ENCODE measurements around the gene COX6A2. TPM values are rescaled to one million over a fixed set of nuclear protein-coding genes. Genes with fewer than 3 reads are reported as not detected.
A peak's percentile ranks its signal among the peaks of the same experiment; 100 is the strongest.

The COX6A2 gene
- total RNA-seq, 1 experiment from 2014 or later, result not detected

- TF ChIP-seq, protein P1, sequence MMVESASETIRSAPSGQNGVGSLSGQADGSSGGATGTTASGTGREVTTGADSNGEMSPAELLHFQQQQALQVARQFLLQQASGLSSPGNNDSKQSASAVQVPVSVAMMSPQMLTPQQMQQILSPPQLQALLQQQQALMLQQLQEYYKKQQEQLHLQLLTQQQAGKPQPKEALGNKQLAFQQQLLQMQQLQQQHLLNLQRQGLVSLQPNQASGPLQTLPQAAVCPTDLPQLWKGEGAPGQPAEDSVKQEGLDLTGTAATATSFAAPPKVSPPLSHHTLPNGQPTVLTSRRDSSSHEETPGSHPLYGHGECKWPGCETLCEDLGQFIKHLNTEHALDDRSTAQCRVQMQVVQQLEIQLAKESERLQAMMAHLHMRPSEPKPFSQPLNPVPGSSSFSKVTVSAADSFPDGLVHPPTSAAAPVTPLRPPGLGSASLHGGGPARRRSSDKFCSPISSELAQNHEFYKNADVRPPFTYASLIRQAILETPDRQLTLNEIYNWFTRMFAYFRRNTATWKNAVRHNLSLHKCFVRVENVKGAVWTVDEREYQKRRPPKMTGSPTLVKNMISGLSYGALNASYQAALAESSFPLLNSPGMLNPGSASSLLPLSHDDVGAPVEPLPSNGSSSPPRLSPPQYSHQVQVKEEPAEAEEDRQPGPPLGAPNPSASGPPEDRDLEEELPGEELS (CRISPR knock-in tag; IDR thresholded peaks at IDR 0.05), result peak; percentile 20; the same call in 1 of the 2 replicates
- no peak for TF ChIP-seq TCF7 (CRISPR knock-in tag; IDR thresholded peaks at IDR 0.05; ENCODE audit: low read depth)
- TF ChIP-seq, protein P2, sequence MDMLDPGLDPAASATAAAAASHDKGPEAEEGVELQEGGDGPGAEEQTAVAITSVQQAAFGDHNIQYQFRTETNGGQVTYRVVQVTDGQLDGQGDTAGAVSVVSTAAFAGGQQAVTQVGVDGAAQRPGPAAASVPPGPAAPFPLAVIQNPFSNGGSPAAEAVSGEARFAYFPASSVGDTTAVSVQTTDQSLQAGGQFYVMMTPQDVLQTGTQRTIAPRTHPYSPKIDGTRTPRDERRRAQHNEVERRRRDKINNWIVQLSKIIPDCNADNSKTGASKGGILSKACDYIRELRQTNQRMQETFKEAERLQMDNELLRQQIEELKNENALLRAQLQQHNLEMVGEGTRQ (CRISPR knock-in tag; IDR thresholded peaks at IDR 0.05), result peak; percentile 41; the same call in 1 of the 2 replicates
- TF ChIP-seq, protein P3, sequence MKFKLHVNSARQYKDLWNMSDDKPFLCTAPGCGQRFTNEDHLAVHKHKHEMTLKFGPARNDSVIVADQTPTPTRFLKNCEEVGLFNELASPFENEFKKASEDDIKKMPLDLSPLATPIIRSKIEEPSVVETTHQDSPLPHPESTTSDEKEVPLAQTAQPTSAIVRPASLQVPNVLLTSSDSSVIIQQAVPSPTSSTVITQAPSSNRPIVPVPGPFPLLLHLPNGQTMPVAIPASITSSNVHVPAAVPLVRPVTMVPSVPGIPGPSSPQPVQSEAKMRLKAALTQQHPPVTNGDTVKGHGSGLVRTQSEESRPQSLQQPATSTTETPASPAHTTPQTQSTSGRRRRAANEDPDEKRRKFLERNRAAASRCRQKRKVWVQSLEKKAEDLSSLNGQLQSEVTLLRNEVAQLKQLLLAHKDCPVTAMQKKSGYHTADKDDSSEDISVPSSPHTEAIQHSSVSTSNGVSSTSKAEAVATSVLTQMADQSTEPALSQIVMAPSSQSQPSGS (CRISPR knock-in tag; IDR thresholded peaks at IDR 0.05; ENCODE audit: borderline replicate concordance, low read depth), result no peak
- TF ChIP-seq RORB (CRISPR knock-in tag; IDR thresholded peaks at IDR 0.05), result no peak
These were observed 47.8 kb upstream of the COX6A2 start (continued) for GRCh38 chr16:31475946-31476302.

DNA sequence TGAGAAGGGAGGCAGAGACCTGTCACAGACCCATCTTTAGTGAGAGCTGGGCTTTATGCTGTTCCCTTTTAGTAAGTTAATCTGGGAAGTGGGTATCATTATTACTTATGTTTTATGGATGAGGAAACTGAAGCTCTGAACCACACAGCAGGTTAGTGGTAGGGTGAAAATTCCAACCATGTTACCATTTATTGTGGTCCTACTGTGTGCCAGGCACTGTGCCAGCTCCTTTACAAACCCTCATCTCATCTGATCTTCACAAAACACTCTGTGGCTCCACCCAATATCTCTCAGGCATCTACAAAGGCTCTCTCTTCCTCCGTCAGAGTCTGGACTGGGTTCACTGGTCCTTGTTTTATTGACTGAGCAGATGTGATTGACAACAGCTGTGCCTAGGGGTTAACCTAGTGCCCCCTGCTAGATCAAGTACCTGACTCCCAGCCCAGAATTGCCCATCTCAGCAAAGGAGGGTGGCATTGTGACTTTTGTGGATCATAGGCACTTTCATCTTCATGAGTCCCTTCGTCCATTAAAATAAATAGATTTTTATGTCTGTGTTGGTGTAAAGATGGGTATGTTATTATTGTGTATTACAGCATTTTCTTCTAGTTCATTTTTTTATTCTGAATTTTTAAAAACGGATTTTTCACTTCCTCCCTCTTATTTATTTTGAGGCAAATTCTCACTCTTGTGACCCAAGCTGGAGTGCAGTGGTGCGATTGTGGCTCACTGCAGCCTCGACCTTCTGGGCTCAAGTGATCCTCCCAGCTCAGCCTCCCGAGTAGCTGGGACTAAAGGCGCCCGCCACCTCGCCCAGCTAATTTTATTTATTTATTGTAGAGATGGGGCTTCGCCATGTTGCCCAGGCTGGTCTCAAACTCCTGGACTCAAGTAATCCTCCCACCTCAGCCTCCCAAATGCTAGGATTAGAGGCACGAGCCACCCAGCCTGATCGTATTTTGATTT, 46.9 kb upstream of the COX6A2 start:
- Mint-ChIP-seq H3K4me3 (no peak overlapping the region; the same call in 1 of the 2 replicates), H3K36me3 (no peaks in the 10 kb centered on the region), H3K27me3 (ENCODE audit: low read depth) (peaks cover 87% of the 10 kb centered on the region), H3K27ac (no peak overlapping the region), H3K9me3 (0 out of 2 replicates have a peak, but pooled peaks cover 5% of the 10 kb centered on the region), H3K4me1 (peaks cover 16% of the 10 kb centered on the region)
- ChIA-PET CTCF (interaction anchor here (0.8 to 13.1 kb wide), 3 partner anchors 18 to 240 kb away, joined by 3 to 221 read pairs (median 8); partner anchors contain the start of gene ARMC5), POLR2A (interaction anchor here (0.6 to 1.2 kb wide), 3 partner anchors 12 to 350 kb away, joined by 4 to 7 read pairs (median 4); no protein-coding TSS in a partner anchor)
- DNase-seq (ENCODE audit: low spot score), result no peak
- ATAC-seq, result no peak
- TF ChIP-seq, protein P4, sequence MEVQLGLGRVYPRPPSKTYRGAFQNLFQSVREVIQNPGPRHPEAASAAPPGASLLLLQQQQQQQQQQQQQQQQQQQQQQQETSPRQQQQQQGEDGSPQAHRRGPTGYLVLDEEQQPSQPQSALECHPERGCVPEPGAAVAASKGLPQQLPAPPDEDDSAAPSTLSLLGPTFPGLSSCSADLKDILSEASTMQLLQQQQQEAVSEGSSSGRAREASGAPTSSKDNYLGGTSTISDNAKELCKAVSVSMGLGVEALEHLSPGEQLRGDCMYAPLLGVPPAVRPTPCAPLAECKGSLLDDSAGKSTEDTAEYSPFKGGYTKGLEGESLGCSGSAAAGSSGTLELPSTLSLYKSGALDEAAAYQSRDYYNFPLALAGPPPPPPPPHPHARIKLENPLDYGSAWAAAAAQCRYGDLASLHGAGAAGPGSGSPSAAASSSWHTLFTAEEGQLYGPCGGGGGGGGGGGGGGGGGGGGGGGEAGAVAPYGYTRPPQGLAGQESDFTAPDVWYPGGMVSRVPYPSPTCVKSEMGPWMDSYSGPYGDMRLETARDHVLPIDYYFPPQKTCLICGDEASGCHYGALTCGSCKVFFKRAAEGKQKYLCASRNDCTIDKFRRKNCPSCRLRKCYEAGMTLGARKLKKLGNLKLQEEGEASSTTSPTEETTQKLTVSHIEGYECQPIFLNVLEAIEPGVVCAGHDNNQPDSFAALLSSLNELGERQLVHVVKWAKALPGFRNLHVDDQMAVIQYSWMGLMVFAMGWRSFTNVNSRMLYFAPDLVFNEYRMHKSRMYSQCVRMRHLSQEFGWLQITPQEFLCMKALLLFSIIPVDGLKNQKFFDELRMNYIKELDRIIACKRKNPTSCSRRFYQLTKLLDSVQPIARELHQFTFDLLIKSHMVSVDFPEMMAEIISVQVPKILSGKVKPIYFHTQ (CRISPR knock-in tag; IDR thresholded peaks at IDR 0.05), result no peak
- TF ChIP-seq SOX15 (CRISPR knock-in tag; IDR thresholded peaks at IDR 0.05) (no peak), TP53 (CRISPR knock-in tag; IDR thresholded peaks at IDR 0.05) (no peak), GTF2I (CRISPR knock-in tag; conservative IDR thresholded peaks at IDR 0.05) (no peak), RELA (CRISPR knock-in tag; IDR thresholded peaks at IDR 0.05; ENCODE audit: borderline replicate concordance) (no peak)

DNA sequence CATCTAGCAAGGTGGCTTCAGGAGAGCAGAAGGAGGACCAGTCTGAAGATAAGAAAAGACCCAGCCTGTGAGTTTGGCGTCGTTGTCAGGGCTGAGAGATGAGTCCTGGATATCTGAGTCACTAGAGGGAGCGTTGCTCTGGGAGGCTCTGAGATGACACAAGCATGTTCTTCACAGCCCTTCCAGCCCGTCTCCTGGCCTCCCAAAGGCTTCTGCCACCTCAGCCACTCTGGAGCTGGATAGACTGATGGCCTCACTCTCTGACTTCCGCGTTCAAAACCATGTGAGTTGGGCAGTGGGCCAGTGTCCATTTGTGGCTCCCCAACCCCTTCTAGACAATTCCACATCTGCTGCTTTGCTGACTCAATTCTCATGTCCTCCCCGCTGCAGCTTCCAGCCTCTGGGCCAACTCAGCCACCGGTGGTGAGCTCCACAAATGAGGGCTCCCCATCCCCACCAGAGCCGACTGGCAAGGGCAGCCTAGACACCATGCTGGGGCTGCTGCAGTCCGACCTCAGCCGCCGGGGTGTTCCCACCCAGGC, 46.1 kb upstream of the COX6A2 start:
- no peak overlapping the region for H3K4me3 Mint-ChIP-seq
- DNase-seq (ENCODE audit: low spot score) (no peak), ATAC-seq (no peak)
- H3K27me3 Mint-ChIP-seq (ENCODE audit: low read depth), result peaks cover 78% of the 10 kb centered on the region
- H3K27ac Mint-ChIP-seq, result no peak overlapping the region
- CTCF ChIA-PET, result interaction anchor here (13.1 kb wide), 1 partner anchor 17 kb away, joined by 221 read pairs; the partner anchor contains the start of gene ARMC5
- peaks cover 16% of the 10 kb centered on the region for H3K4me1 Mint-ChIP-seq
- POLR2A ChIA-PET, result no interaction called here
- H3K36me3 Mint-ChIP-seq, result no peaks in the 10 kb centered on the region
- TF ChIP-seq NR3C1 (CRISPR knock-in tag; conservative IDR thresholded peaks at IDR 0.05; ENCODE audit: low read depth), result no peak
- TF ChIP-seq NFE2L1 (CRISPR knock-in tag; IDR thresholded peaks at IDR 0.05), result no peak
- TF ChIP-seq ZNF416 (CRISPR knock-in tag; IDR thresholded peaks at IDR 0.05), result no peak
- TF ChIP-seq ZNF423 (CRISPR knock-in tag; IDR thresholded peaks at IDR 0.05), result no peak
- TF ChIP-seq, protein P5, sequence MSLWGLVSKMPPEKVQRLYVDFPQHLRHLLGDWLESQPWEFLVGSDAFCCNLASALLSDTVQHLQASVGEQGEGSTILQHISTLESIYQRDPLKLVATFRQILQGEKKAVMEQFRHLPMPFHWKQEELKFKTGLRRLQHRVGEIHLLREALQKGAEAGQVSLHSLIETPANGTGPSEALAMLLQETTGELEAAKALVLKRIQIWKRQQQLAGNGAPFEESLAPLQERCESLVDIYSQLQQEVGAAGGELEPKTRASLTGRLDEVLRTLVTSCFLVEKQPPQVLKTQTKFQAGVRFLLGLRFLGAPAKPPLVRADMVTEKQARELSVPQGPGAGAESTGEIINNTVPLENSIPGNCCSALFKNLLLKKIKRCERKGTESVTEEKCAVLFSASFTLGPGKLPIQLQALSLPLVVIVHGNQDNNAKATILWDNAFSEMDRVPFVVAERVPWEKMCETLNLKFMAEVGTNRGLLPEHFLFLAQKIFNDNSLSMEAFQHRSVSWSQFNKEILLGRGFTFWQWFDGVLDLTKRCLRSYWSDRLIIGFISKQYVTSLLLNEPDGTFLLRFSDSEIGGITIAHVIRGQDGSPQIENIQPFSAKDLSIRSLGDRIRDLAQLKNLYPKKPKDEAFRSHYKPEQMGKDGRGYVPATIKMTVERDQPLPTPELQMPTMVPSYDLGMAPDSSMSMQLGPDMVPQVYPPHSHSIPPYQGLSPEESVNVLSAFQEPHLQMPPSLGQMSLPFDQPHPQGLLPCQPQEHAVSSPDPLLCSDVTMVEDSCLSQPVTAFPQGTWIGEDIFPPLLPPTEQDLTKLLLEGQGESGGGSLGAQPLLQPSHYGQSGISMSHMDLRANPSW (CRISPR knock-in tag; conservative IDR thresholded peaks at IDR 0.05; ENCODE audit: low read depth), result no peak
- no peak for TF ChIP-seq EMX1 (CRISPR knock-in tag; IDR thresholded peaks at IDR 0.05)
- TF ChIP-seq ELF4 (CRISPR knock-in tag; IDR thresholded peaks at IDR 0.05; ENCODE audit: low read depth), result no peak
- no peak for TF ChIP-seq ATF3 (CRISPR knock-in tag; conservative IDR thresholded peaks at IDR 0.05)
- TF ChIP-seq TCF7 (CRISPR knock-in tag; IDR thresholded peaks at IDR 0.05; ENCODE audit: low read depth), result no peak
- 0 out of 2 replicates have a peak, but pooled peaks cover 5% of the 10 kb centered on the region for H3K9me3 Mint-ChIP-seq
